Esophagus (tissue), 2 donors: ENCODE measurements around the gene CIB4. TPM values are rescaled to one million over a fixed set of nuclear protein-coding genes. Genes with fewer than 3 reads are reported as not detected.

Experiments used
- H3K27ac ChIP-seq, 2 donors: one replicate each; pipeline ENCODE4 v1.5.1; 2013; ENCODE audit warnings: low read depth in 2 of 2, mild to moderate bottlenecking in 2 of 2, inconsistent platforms in 1 of 2, low read length in 1 of 2, moderate library complexity in 1 of 2
- H3K27me3 ChIP-seq, 2 donors: one replicate each; pipeline ENCODE4 v1.6.1; 2013; ENCODE audit warnings: low read length in 2 of 2, control low read depth in 1 of 2, mild to moderate bottlenecking in 1 of 2; ENCODE audit not compliant: insufficient read depth in 2 of 2, control insufficient read depth in 1 of 2
- H3K36me3 ChIP-seq, 2 donors: one replicate each; pipeline ENCODE4 v1.6.1; 2013; ENCODE audit warnings: low read length in 1 of 2; ENCODE audit not compliant: control insufficient read depth in 2 of 2, insufficient read depth in 2 of 2
- H3K4me1 ChIP-seq, 2 donors: one replicate each; pipeline ENCODE4 v1.6.1; 2013; ENCODE audit warnings: low read length in 1 of 2; ENCODE audit not compliant: control insufficient read depth in 2 of 2, insufficient read depth in 2 of 2
- H3K4me3 ChIP-seq, 2 donors: one replicate each; pipeline ENCODE4 v1.5.1; 2013; ENCODE audit warnings: low read length in 2 of 2, mild to moderate bottlenecking in 2 of 2, low read depth in 1 of 2, moderate library complexity in 1 of 2
- H3K9me3 ChIP-seq, 2 donors: one replicate each; pipeline ENCODE4 v1.6.1; 2013; ENCODE audit warnings: mild to moderate bottlenecking in 2 of 2, low read depth in 1 of 2, low read length in 1 of 2, moderate library complexity in 1 of 2; ENCODE audit not compliant: control insufficient read depth in 2 of 2, insufficient read depth in 1 of 2
- WGBS, 2 donors: extraction: QIAGEN DNeasy Blood & Tissue Kit; methylation state at CpG; one replicate each; pipeline ENCODE4 v1.1.7; 2013; 5-methylcytosine and 5-hydroxymethylcytosine counted together
- polyA plus RNA-seq, 2 donors: library from polyadenylated mRNA; stranded (reverse); fragments of 200-250 nt; gene quantifications; one replicate each; pipeline ENCODE4 v1.2.3, GENCODE V29; 2013
- donor health status: healthy with polysubstance abuse.
- donor health status: Bipolar disorder and iron deficiency.

The CIB4 gene
- polyA plus RNA-seq, 2 donors, result not detected

GRCh38 chr2:26678035-26678434, 36.9 kb upstream of the CIB4 start:
- Histone ChIP-seq H3K36me3 (no peaks in the 10 kb centered on the region), H3K4me1 (no peaks in the 10 kb centered on the region), H3K9me3 (peaks cover 0 to 3% of the 10 kb centered on the region in 2 donors), H3K27me3 (no peaks in the 10 kb centered on the region), H3K27ac (no peak overlapping the region), H3K4me3 (no peak overlapping the region)
- WGBS, 2 donors, result 90 to 91% methylated on average over 4 of the region's 4 CpGs

- Histone ChIP-seq H3K27me3 (no peaks in the 10 kb centered on the region), H3K36me3 (no peaks in the 10 kb centered on the region), H3K4me3 (no peak overlapping the region), H3K9me3 (peaks cover 0 to 3% of the 10 kb centered on the region in 2 donors), H3K4me1 (no peaks in the 10 kb centered on the region), H3K27ac (no peak overlapping the region)
- 91 to 92% methylated on average over 6 of the region's 6 CpGs for WGBS, 2 donors
Observed at GRCh38 chr2:26675651-26676255, 34.6 kb upstream of the CIB4 start.

GRCh38 chr2:26674771-26675170, 33.6 kb upstream of the CIB4 start:
- Histone ChIP-seq H3K9me3 (peaks cover 0 to 3% of the 10 kb centered on the region in 2 donors), H3K4me3 (no peak overlapping the region), H3K36me3 (no peaks in the 10 kb centered on the region), H3K4me1 (no peaks in the 10 kb centered on the region), H3K27ac (no peak overlapping the region), H3K27me3 (no peaks in the 10 kb centered on the region)
- WGBS, 2 donors, result 75 to 83% methylated on average over 13 of the region's 13 CpGs

DNA sequence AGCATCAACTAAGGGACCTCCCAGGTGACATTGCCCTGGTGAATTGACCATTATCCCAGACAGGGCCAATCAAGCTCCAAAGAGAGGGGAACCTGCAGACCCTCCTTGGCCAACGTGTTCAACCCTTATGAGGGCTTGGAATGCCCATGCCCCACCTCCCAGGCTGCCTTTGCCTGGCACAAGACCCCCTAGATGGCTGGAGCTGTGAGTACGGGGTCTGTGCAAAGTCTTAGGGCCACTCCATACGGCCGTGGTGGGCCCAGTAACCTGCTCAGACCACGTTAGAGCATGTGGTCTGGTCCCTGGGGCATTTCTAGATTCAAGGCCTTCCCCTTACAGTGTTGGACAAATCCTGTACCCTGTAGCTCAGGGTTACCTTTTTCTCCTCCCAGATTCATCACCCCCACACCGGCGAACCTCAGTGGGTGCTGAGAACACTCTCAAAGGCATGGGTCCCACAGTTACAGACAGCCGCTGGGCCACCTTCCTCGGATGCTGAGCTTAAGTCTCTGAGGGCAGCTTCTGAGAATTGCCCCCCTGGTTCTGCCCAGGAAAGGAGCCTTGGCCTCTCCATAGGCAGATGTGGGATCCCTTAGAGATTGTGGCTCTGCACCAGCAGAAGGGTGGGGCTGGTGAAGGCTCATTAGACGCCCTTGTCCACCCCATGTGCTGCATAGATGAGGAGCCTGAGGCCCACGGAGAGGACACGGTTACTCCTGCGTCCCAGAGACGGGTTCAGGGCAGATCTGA, 33.0 kb upstream of the CIB4 start:
- Histone ChIP-seq H3K9me3 (peaks cover 0 to 3% of the 10 kb centered on the region in 2 donors), H3K27ac (no peak overlapping the region), H3K27me3 (no peaks in the 10 kb centered on the region), H3K4me1 (no peaks in the 10 kb centered on the region), H3K4me3 (no peak overlapping the region), H3K36me3 (no peaks in the 10 kb centered on the region)
- 85 to 89% methylated on average over 14 of the region's 14 CpGs for WGBS, 2 donors

DNA sequence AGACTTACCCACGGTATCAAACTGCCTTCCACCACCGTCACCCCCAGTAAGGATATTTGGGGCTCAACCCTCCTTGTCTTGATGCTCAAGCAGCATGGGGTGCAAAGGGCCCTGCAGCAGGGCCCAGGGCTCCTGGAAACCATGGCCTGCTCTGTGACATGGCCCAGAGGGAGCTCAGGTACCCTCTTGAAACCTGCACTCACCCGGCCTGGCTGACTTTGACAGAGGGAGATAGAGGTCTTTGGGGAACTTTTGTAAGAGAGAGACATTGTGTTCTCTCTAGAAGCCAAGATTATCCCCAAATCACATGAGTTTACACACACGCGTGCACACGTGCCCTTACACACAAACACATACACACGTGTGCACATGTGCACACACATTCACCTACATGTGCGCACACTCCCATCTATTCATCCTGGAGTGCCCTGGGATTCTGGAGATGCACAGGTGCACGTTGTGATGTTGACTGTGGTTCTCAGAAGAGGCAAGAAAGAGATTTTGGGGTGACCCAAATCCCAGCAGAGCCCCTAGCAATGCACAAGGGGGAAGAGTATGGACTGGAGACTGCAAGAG, 31.7 kb upstream of the CIB4 start:
- WGBS, 2 donors, result 86 to 88% methylated on average over 9 of the region's 9 CpGs
- Histone ChIP-seq H3K4me3 (no peak overlapping the region), H3K9me3 (peaks cover 0 to 3% of the 10 kb centered on the region in 2 donors), H3K36me3 (no peaks in the 10 kb centered on the region), H3K27ac (no peak overlapping the region), H3K27me3 (no peaks in the 10 kb centered on the region), H3K4me1 (no peaks in the 10 kb centered on the region)

GRCh38 chr2:26672112-26672817, 31.1 kb upstream of the CIB4 start:
- Histone ChIP-seq H3K27me3 (no peaks in the 10 kb centered on the region), H3K9me3 (no peaks in the 10 kb centered on the region), H3K4me1 (no peaks in the 10 kb centered on the region), H3K27ac (no peak overlapping the region), H3K4me3 (no peak overlapping the region), H3K36me3 (no peaks in the 10 kb centered on the region)
- 80 to 81% methylated on average over 11 of the region's 11 CpGs for WGBS, 2 donors

DNA sequence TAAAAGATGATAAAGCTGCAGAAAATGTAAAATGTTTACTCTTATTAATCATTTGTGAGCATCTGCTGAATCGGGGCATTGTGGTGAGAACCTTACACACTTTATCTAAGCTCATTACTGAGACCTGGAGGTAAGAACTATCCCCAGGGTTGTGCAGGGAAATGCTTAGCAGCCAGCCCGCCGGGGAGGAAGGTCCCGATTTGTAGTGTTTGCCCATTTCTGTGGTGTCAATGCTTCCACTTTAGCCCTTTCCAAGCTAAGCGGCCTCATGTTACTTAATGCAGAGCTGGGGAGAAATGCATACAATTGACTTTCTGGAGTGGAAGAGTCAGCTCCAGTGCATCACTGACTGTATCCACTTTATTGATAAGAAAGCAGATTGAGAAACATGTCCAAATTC, 30.5 kb upstream of the CIB4 start:
- Histone ChIP-seq H3K4me1 (no peaks in the 10 kb centered on the region), H3K27ac (no peak overlapping the region), H3K27me3 (no peaks in the 10 kb centered on the region), H3K36me3 (no peaks in the 10 kb centered on the region), H3K4me3 (no peak overlapping the region), H3K9me3 (no peaks in the 10 kb centered on the region)
- WGBS, 2 donors, result 83% methylated on average over 5 of the region's 5 CpGs

DNA sequence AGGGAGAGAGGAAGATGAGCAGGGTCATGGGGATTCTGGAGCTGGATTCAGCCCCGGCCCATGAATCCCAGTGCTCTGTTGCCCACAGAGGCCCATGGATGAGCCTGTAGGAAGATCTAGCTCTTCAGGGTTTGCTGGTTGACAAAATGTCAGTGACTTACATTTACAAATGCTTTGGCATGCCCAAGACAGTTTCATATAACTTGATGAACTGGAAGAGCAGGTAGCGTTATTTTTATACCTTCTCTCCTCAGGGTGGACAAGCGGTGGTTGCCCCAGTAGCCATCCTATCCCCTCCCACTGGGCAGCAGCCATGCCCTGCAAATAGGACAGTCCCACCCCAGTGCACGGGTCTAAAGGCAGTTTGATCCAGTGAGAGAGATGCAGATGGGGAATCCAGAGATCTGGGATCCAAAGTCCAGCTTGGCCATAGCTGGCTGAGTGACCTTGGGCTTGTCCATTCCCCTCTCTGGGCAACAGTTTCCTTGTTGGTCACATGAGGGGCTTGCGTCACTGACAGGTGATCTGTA, 29.8 kb upstream of the CIB4 start:
- 72 to 78% methylated on average over 5 of the region's 5 CpGs for WGBS, 2 donors
- H3K27me3 ChIP-seq, result no peaks in the 10 kb centered on the region
- no peaks in the 10 kb centered on the region for H3K36me3 ChIP-seq
- no peaks in the 10 kb centered on the region for H3K9me3 ChIP-seq
- H3K4me1 ChIP-seq, result no peaks in the 10 kb centered on the region
- H3K27ac ChIP-seq, result no peak overlapping the region
- no peak overlapping the region for H3K4me3 ChIP-seq

DNA sequence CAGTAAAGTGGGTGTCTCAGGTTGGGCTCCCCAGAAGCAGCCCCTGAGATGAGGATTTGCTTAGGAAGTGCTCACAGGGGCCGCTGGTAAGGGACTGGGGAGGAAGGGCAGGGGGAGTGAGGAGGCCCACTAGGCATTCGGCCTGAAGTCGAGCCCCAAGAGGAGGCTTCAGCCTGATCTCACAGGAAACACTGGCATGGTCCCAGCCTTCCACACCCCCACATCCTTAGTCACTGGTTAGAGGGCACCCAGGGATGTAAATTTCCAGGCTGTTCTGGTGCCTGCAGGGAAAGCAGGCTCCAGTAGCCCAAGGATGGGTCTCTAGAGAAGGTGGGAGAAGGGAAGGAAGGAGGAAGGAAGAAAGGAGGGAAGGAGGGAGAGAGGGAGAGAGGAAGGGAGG, 29.0 kb upstream of the CIB4 start:
- Histone ChIP-seq H3K36me3 (no peaks in the 10 kb centered on the region), H3K4me1 (no peaks in the 10 kb centered on the region), H3K27me3 (no peaks in the 10 kb centered on the region), H3K9me3 (no peaks in the 10 kb centered on the region), H3K4me3 (no peak overlapping the region), H3K27ac (no peak overlapping the region)
- WGBS, 2 donors, result 39 to 44% methylated on average over 3 of the region's 3 CpGs
